Parathyroid adenoma (tissue), 2 donors: Measurements from ENCODE around the gene GGT6.

Source experiments
- H2AFZ ChIP-seq: fragments of 300-600 bp; sonication (generic); one replicate; pipeline ENCODE4 v1.7.0; 2017; ENCODE audit warnings: antibody characterized with exemption, mild to moderate bottlenecking
- H3K27ac ChIP-seq: fragments of 300-600 bp; sonication (generic); one replicate; pipeline ENCODE4 v1.7.0; 2017
- H3K27me3 ChIP-seq: fragments of 300-600 bp; sonication (generic); one replicate; pipeline ENCODE4 v1.7.0; 2017; ENCODE audit warnings: low read length; ENCODE audit not compliant: control insufficient read depth, insufficient read depth
- H3K36me3 ChIP-seq: fragments of 300-600 bp; sonication (generic); one replicate; pipeline ENCODE4 v1.7.0; 2017; ENCODE audit warnings: low read length; ENCODE audit not compliant: control insufficient read depth, insufficient read depth
- H3K4me1 ChIP-seq: fragments of 300-600 bp; sonication (generic); one replicate; pipeline ENCODE4 v1.7.0; 2017; ENCODE audit warnings: control low read depth
- H3K4me2 ChIP-seq: fragments of 300-600 bp; sonication (generic); one replicate; pipeline ENCODE4 v1.7.0; 2017; ENCODE audit warnings: low read length
- H3K4me3 ChIP-seq: fragments of 300-600 bp; sonication (generic); one replicate; pipeline ENCODE4 v1.7.0; 2017; ENCODE audit warnings: low read depth, low read length
- H3K79me2 ChIP-seq: fragments of 300-600 bp; sonication (generic); one replicate; pipeline ENCODE4 v1.7.0; 2017; ENCODE audit warnings: control low read depth
- H3K9ac ChIP-seq: fragments of 300-600 bp; sonication (generic); one replicate; pipeline ENCODE4 v1.7.0; 2017; ENCODE audit warnings: mild to moderate bottlenecking
- H3K9me3 ChIP-seq: fragments of 300-600 bp; sonication (generic); one replicate; pipeline ENCODE4 v1.7.0; 2017; ENCODE audit warnings: low read length; ENCODE audit not compliant: control insufficient read depth
- CTCF ChIP-seq: fragments of 300-600 bp; sonication (generic); IDR thresholded peaks from one replicate; pipeline ENCODE4 v1.7.0; 2017; ENCODE audit warnings: antibody characterized with exemption, mild to moderate bottlenecking
- donor health status: primary hyperparathyroidism.

The GGT6 gene

GRCh38 chr17:4529533-4530152 is 30.7 kb downstream of the GGT6 start:
- no peak for TF ChIP-seq CTCF
- H2AFZ ChIP-seq = no peak overlapping the region
- no peak overlapping the region for H3K4me2 ChIP-seq
- no peak overlapping the region for H3K9ac ChIP-seq
- no peaks in the 10 kb centered on the region for H3K79me2 ChIP-seq
- no peak overlapping the region for H3K4me3 ChIP-seq
- H3K27me3 ChIP-seq = no peaks in the 10 kb centered on the region
- no peaks in the 10 kb centered on the region for H3K4me1 ChIP-seq
- no peaks in the 10 kb centered on the region for H3K9me3 ChIP-seq
- no peaks in the 10 kb centered on the region for H3K36me3 ChIP-seq
- H3K27ac ChIP-seq = no peak overlapping the region

GRCh38 chr17:4527566-4528125 is 32.7 kb downstream of the GGT6 start:
- no peaks in the 10 kb centered on the region for H3K9me3 ChIP-seq
- H3K4me2 ChIP-seq = no peak overlapping the region
- no peaks in the 10 kb centered on the region for H3K4me1 ChIP-seq
- H3K27me3 ChIP-seq = no peaks in the 10 kb centered on the region
- H3K36me3 ChIP-seq = no peaks in the 10 kb centered on the region
- no peak overlapping the region for H2AFZ ChIP-seq
- no peak overlapping the region for H3K9ac ChIP-seq
- TF ChIP-seq CTCF = no peak
- no peak overlapping the region for H3K4me3 ChIP-seq
- no peak overlapping the region for H3K27ac ChIP-seq
- H3K79me2 ChIP-seq = no peaks in the 10 kb centered on the region

- H3K9me3 ChIP-seq = no peaks in the 10 kb centered on the region
- H3K27ac ChIP-seq = no peak overlapping the region
- no peak overlapping the region for H3K9ac ChIP-seq
- H3K4me1 ChIP-seq = no peaks in the 10 kb centered on the region
- no peak for TF ChIP-seq CTCF
- H3K4me2 ChIP-seq = no peak overlapping the region
- no peaks in the 10 kb centered on the region for H3K79me2 ChIP-seq
- H2AFZ ChIP-seq = no peak overlapping the region
- H3K36me3 ChIP-seq = no peaks in the 10 kb centered on the region
- H3K27me3 ChIP-seq = no peaks in the 10 kb centered on the region
- no peak overlapping the region for H3K4me3 ChIP-seq
Measured at GRCh38 chr17:4527134-4527533, 33.2 kb downstream of the GGT6 start.

- H3K9ac ChIP-seq = no peak overlapping the region
- no peaks in the 10 kb centered on the region for H3K27me3 ChIP-seq
- H2AFZ ChIP-seq = no peak overlapping the region
- no peaks in the 10 kb centered on the region for H3K9me3 ChIP-seq
- H3K4me3 ChIP-seq = no peak overlapping the region
- H3K79me2 ChIP-seq = no peaks in the 10 kb centered on the region
- H3K4me1 ChIP-seq = no peaks in the 10 kb centered on the region
- H3K4me2 ChIP-seq = no peak overlapping the region
- no peaks in the 10 kb centered on the region for H3K36me3 ChIP-seq
- no peak overlapping the region for H3K27ac ChIP-seq
- no peak for TF ChIP-seq CTCF
Measured at GRCh38 chr17:4525691-4526397, 34.5 kb downstream of the GGT6 start.
